Activated CD8-positive, alpha-beta memory T cell treated with anti-CD3 and anti-CD28 coated beads for 1 hour (primary cell): ENCODE data around the gene FANCL.
"Not testable (repeated sequence)": the region's sequence is repeated elsewhere in the genome, so short reads cannot be mapped to it uniquely, and the experiment has no call there.

ENCODE experiments used
- DNase-seq, 2 donors: peaks; one replicate each; pipeline ENCODE4 v3.0.0-alpha.2; 2020; ENCODE audit warnings: low read depth in 1 of 2; ENCODE audit errors: extremely low read depth in 1 of 2

Gene FANCL

DNA sequence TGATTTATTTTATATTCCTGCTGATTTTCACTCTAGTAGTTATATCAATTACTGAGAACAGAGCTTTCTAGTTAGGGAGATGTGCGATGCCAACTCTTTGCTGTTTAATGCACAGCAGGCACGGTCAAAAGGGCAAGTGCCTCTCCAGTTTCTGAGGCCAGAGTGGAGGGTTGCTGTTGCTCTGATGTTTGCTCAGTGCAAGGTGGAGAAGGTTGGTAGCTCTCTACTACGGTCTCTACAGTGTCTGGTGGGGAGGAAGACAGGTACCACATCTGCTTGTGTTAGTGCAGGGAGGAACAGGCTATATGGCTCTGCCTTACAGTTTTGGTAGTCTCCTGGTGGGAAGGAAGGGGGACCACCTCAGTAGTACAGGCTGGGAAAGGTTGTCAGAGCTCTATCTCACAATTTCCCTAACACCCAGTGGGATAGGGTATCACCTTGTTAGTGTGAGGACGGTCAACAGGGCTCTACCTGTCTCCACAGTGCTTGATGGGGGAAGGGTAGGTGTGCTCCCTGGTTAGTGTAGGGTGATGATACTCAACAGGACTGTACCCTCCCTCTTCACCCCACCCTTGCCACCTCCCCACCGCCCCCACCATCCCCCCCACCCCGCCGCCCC, 85.9 kb downstream of the FANCL start:
- DNase-seq: no peak

DNA sequence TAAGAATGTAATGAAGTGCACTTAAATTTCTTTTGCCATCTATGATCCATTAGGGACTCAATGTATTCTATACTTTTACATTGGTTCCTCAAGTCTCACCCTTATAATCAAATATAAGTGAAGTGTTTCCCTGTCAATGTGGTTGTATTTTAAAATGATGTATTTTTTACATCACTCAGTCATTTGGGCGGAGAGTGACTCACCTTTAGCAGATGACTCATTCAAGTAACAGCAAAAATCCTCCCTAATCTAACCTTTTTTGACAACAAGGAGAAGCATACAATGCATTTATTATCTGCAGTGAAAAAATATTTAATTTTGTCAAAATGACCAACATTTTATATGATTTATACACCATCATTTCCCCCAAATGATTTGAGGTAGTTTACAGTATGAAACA, 94.4 kb downstream of the FANCL start:
- DNase-seq: no peak

DNA sequence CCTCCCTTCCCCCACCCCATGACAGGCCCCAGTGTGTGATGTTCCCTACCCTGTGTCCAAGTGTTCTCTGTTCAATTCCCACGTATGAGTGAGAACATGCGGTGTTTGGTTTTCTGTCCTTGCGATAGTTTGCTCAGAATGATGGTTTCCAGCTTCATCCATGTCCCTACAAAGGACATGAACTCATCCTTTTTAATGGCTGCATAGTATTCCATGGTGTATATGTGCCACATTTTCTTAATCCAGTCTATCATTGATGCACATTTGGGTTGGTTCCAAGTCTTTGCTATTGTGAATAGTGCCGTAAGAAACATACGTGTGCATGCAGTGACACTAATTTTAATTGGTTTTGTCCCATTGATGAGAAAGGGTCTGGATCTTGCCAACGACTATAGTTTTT, 95.4 kb downstream of the FANCL start:
- DNase-seq: not testable (repeated sequence)

DNA sequence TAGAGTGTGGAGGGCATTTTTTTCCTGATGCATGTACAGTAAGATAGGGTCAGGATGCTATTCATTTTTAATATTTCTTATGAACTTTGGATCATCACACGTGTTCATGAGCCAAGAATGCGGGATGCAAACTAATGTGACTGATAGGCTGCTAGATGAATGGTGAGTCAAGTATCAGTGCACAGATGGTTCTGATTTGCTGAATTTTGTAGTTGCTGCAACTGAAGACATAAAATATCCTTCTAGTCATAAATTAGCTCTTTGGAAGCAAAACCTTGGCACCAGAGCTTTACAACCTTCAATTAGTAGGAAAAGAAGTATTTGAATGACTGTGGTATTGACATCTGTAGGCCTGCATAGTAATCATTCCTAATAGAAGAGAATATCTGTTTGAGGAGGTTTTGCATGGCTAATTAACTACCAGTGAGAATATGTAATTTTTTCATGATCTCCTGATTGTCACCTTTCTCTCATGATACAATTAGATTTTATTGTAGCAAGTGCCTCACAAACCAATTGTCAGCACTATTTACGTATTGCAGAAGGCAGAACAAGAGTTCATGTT, 100.5 kb downstream of the FANCL start:
- DNase-seq: no peak

DNA sequence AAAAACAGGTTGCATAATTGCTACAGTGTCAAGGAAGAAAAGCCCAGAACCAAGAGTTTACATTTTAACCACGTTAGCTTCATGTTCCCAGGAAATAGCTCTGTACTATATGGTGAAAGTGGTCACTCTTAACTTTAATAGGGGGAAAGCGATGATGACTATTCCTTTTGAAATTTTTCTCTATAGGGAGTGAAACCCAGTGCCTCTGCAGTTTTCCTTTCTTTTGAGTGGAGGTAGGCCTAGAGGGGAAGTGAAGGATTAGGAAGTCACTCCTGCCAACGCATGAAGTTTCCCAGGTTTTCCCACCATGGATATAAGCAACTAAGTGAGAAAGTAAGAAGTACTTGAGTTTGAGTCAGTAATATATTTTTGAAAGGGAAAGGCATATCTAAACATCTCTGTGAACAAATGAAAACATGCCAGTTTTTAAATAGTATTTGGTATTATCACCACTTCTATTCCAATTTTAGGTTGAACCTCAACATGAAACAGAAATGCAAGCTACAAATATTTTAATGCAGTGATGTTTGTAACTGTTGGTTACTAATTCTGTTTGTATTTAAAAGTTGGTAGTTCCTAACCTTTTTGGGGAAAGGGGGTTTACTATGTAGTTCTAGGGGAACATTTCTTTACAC, 102.6 kb downstream of the FANCL start:
- no peak for DNase-seq

DNA sequence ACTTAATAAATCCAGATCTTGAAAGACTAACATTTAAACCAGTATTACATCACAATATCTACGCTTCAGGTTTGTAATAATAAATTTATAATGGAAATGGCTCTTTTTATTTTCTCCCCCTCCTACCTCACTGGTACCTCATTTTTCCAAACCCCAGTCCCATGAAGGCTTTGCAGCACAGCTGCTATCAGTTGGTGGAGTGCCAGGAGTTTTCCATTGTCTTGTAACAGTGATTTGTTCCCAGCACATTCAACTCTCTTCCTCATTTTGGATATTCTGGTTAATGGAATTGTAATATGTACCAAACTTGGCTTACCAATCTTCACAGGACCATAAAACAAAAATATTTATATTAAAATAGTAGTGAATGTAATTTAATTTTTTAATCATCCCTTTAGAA, 103.3 kb downstream of the FANCL start:
- DNase-seq: no peak

DNA sequence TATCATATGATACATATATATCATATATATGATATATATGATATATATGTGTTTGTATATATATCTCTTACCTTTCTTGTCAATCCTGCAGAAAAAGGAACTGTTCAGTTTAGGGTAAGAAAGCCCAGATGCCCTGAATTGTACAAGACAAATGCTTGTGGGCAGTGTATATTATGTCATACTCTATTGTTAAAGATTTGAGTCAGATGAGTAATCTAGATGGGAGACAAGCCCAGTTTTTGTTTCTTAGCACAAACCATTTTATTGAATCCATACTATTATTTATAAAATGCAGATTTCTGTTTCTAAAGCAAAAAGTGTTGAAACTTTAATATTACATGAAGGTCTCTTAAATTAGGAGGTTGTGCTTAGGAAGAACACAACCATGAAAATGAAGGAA, 103.9 kb downstream of the FANCL start:
- no peak for DNase-seq

DNA sequence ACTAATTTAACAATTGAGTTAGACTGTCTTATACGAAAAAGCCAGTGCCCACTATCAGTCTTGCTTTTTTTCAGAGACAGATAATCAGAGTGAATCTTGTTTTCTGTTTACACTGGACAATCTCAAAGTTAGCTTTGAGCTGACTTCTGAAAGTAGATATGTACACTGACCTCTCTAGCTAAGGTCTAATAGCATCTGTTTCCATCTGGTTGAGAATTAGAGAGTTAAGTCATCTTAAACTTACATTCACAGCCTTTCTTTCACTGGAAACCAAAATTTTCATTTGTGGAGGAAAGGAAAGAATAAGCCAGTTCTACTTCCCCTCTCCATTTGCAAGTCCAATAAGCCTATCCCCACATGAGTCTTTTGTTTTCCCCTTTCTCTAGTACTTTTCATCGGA, 105.3 kb downstream of the FANCL start:
- no peak for DNase-seq

DNA sequence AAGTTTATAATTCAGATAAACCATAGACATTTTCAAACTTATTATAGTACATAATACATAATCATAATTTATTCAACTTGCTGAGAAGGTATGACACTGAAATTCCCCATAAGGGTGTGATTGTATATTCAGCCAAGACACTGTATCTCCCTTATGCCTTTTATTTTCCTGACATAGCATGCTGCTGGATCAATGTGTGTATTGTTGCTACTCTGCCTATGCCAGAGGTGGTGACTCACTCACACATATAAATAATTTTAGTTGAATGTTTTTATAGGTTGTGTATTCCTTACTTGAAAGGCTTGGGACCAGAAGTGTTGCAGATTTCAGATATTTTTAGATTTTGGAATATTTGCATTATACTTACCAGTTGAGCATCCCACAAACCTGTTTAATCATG, 107.7 kb downstream of the FANCL start:
- DNase-seq: no peak

DNA sequence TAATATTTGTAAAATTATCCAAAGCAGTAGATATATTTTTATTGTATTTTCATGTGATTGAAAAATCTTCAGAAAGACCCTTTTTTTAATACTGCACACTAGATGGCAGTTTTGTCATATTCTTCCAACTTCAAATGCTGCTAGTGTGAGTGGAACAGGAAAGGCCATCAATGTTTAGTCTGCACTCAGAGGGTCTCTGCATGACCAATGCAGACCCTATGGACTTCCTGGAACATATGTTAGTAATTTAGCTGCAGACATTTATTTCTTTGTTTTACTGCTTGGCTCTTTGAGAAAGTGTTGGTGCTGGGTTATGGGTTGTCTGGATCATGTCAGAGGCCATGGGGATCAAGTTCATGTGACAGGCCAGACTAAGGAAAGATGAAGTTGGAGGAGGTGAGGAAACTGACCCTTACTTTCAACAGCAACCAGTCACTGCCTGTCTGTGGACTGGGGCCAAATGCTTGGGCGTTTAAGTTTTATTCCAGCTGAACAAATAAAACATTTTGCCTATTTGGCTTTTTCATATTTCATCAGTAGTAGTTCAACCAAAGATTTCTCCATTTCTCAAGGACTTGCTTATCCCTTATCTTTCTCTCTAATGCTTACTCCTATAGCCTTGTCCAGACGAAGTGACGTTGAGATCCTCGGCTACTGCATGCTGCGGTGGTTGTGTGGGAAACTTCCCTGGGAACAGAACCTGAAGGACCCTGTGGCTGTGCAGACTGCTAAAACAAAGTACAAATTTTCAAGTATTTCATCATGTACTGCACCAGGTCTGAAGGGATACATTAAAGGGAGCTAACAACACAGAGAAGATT, 109.7 kb downstream of the FANCL start:
- no peak for DNase-seq

DNA sequence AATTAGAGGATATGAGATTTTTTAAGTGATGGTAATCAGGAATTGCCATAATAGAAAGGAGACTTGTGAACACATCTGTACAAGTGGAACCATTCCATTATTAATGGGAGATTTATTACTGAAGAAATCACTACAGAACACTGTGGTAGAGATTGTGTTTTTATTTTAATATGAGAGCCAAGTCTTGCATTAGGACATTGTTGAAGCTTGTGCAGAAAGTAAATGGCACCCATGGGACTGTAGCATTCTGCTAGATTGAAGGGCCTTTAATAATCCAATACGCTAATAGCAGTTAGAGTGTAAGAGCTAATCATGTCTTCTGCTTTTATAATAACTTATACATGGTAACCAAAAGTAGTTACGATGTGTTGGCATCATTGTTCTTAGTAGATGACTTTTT, 110.9 kb downstream of the FANCL start:
- no peak for DNase-seq

DNA sequence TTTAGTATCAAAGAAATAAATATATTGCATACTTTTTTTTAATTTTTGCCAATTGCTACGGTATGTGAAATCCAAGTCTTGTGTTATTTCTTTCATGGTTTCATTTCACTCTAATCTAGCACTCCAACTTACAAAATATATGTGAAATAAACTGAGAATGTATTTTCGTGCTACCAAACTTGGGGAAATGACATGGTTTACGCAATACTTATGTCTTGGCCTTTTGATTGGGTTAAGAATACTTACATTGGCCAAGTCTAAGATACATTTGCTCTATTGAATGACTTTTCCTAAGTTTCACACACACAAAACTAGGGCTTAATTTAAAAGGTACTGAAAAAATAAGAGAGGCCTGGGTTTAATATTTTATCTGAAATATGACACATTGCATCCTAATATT, 114.0 kb downstream of the FANCL start:
- no peak for DNase-seq

DNA sequence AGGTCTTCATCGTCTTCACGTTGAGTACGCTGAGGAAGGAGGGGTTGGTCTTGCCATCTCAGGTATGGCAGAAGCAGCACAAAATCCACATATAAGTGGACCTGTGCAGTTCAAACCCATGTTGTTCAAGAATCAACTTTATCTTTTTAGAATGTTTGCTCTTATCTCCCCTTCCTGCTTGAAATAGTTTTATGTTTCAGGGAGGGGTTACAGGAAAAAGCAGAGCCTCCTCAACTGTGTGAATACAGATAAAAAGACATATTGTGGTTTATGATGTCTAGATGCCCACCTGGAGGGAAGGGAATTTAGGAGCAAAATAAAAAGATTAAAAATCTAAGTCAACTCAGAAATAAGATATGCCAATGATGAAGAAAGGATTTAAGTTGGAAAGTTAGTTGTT, 118.6 kb downstream of the FANCL start:
- no peak for DNase-seq

DNA sequence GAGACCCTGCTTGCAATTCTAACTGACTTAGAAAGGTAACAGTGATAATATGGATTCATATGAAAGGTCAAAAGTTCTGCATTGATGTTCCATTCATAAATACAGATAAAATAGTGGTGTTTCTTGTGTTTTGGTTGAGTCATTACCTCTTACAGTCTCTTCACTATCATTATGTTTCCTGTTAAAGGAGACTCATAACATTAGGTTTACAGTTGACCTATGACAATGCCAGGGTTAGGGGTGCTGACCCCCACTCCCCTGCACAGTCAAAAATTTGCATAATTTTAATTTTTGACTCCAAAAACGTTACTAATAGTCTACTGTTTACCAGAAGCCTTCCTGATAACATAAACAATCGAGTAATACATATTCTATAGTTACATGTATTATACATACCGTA, 119.1 kb downstream of the FANCL start:
- no peak for DNase-seq

DNA sequence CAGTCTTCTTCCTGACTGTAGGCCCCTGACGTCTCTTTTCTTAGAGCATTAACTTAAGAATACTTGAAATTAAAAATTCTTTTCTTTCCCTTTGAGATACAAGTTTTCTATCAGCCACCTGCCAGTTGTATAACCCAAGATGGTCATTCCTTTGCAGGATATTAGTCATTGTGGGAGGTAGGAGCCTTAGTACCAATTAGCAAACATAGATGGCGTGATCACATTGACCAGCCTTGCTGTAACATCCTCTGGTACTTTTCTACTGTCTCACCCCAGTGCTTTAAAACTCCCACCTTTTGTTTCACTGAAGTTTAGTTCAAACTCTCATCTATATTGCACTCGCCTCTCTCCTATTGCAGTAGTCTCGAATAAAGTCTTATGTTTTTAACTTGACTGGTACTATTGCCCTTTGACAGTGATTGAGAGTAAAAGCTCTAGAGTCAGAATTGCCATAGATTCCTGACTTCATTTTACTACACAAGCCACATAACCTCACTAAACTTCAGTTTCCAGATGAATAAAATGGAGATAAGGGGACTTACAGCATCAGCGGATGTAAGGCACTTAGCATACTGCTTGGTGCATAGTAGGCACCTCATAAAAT, 120.4 kb downstream of the FANCL start:
- DNase-seq: no peak

DNA sequence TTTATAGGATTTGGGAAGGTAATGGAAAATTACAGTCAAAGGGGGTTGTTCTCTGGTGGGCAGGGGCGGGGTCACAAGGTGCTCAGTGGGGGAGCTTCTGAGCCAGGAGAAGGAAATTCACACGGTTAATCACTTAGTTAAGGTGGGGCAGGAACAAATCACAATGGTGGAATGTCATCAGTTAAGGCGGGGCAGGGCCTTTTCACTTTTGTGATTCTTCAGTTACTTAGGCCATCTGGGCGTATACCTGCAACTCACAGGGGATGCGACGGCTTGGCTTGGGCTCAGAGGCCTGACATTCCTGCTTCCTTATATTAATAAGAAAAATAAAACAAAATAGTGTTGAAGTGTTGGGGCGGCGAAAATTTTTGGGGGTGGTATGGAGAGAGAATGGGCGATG, 127.6 kb downstream of the FANCL start:
- not testable (repeated sequence) for DNase-seq

DNA sequence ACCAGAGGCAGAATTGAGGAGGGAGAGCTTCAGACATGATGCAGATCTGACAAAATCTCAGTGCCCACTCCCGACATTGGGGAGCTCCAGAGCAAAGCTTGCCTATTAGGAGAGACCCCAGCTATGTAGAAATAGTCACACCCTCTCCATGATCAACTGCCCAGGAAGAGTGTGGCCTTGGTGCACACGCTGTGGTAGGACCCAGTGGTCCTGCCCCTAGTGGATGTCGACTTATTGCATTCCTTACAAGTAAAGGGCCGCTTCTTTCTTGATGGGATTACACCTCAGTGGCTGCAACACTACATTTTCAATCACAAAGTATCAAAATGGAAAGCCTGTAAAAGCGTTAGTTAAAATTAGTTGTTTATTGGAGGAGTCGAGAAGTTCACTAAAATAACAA, 130.4 kb downstream of the FANCL start:
- no peak for DNase-seq

DNA sequence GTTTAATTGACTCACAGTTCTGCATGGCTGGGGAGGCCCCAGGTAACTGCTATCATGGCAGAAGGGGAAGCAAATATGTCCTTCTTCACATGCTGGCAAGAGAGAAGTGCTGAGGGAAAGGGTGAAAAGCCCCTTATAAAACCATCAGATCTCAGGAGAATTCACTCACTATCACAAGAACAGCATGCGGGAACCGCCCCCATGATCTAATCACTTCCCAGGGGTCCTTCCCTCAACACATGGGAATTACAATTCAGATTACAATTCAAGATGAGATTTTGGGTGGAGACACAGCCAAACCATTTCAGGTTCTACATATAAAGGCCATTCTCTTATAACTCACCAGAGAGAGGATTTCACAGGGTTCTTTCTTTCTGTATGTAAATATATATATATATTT, 131.6 kb downstream of the FANCL start:
- DNase-seq: no peak
